HUES6 (cell line): ENCODE results near the gene HAPLN3.

Experiments used
- H3K27ac ChIP-seq: 2 replicates; pipeline ENCODE4 v1.7.0; 2013; ENCODE audit warnings: low read depth, mild to moderate bottlenecking, low read length, inconsistent platforms
- H3K27me3 ChIP-seq: 2 replicates; pipeline ENCODE4 v1.6.1; 2013; ENCODE audit warnings: low read length; ENCODE audit not compliant: control insufficient read depth, insufficient read depth
- H3K36me3 ChIP-seq: 2 replicates; pipeline ENCODE4 v1.6.1; 2013; ENCODE audit warnings: low read length; ENCODE audit not compliant: control insufficient read depth, insufficient read depth
- H3K4me1 ChIP-seq: 2 replicates; pipeline ENCODE4 v1.6.1; 2013; ENCODE audit warnings: low read length; ENCODE audit not compliant: control insufficient read depth, insufficient read depth
- H3K4me3 ChIP-seq: 2 replicates; pipeline ENCODE4 v1.5.1; 2013; ENCODE audit warnings: low read depth, low read length
- H3K9ac ChIP-seq: one replicate; pipeline ENCODE4 v1.6.1; 2013; ENCODE audit warnings: mild to moderate bottlenecking, low read length
- H3K9me3 ChIP-seq: 2 replicates; pipeline ENCODE4 v1.6.1; 2013; ENCODE audit warnings: low read depth, low read length; ENCODE audit not compliant: control insufficient read depth, insufficient read depth

HAPLN3 gene

DNA sequence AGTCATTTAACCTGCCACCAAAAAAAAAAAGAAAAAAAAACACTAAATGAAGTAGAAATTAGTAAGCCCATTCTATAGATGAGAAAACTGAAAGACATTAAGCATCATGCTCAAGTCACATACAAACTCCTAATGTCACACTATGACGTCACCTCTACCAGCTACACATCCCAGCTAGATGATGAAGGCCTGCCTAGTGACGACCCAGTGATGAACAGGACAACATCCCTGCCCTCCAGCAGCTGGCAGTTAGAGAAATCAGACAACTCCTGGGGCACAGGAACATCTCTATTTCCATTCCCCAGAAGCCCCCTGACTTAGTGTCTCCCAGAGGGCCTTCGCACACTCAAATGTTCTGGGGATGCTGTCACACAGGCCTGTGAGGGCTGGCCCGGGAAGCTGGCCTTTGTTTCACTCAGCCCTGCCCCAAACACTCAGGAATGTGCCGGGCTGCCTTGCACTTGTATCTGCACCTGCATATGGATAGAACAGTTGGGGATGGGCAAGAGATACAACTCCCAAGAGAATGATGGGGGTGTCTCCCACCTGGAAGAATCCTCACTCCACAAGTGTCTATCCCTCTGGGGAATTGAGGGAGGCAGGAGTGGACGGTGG, 7.0 kb upstream of the HAPLN3 start:
- H3K36me3 ChIP-seq = peaks cover 75% of the 10 kb centered on the region
- H3K4me3 ChIP-seq = no peak overlapping the region
- H3K9ac ChIP-seq = no peak overlapping the region
- peaks cover 23% of the 10 kb centered on the region for H3K4me1 ChIP-seq
- no peaks in the 10 kb centered on the region for H3K9me3 ChIP-seq
- H3K27ac ChIP-seq = no peak overlapping the region
- H3K27me3 ChIP-seq = no peaks in the 10 kb centered on the region

- no peak overlapping the region for H3K9ac ChIP-seq
- no peak overlapping the region for H3K27ac ChIP-seq
- H3K36me3 ChIP-seq = peaks cover 68% of the 10 kb centered on the region
- H3K4me1 ChIP-seq = peaks cover 30% of the 10 kb centered on the region
- no peaks in the 10 kb centered on the region for H3K9me3 ChIP-seq
- H3K27me3 ChIP-seq = 0 out of 2 replicates have a peak, but pooled peaks cover 1% of the 10 kb centered on the region
- H3K4me3 ChIP-seq = no peak overlapping the region
Measured at GRCh38 chr15:88901508-88902220, 6.3 kb upstream of the HAPLN3 start.

- 0 out of 2 replicates have a peak, but pooled peaks cover 3% of the 10 kb centered on the region for H3K27me3 ChIP-seq
- peaks cover 36% of the 10 kb centered on the region for H3K4me1 ChIP-seq
- H3K9me3 ChIP-seq = no peaks in the 10 kb centered on the region
- no peak overlapping the region for H3K4me3 ChIP-seq
- H3K27ac ChIP-seq = no peak overlapping the region
- H3K9ac ChIP-seq = no peak overlapping the region
- peaks cover 62% of the 10 kb centered on the region for H3K36me3 ChIP-seq
Measured at GRCh38 chr15:88900982-88901418, 5.7 kb upstream of the HAPLN3 start.

- no peak overlapping the region for H3K9ac ChIP-seq
- H3K9me3 ChIP-seq = no peaks in the 10 kb centered on the region
- H3K4me1 ChIP-seq = peaks cover 40% of the 10 kb centered on the region
- H3K27me3 ChIP-seq = peaks cover 7% of the 10 kb centered on the region
- H3K4me3 ChIP-seq = no peak overlapping the region
- H3K36me3 ChIP-seq = peaks cover 56% of the 10 kb centered on the region
- no peak overlapping the region for H3K27ac ChIP-seq
Measured at GRCh38 chr15:88900309-88900981, 5.1 kb upstream of the HAPLN3 start.

DNA sequence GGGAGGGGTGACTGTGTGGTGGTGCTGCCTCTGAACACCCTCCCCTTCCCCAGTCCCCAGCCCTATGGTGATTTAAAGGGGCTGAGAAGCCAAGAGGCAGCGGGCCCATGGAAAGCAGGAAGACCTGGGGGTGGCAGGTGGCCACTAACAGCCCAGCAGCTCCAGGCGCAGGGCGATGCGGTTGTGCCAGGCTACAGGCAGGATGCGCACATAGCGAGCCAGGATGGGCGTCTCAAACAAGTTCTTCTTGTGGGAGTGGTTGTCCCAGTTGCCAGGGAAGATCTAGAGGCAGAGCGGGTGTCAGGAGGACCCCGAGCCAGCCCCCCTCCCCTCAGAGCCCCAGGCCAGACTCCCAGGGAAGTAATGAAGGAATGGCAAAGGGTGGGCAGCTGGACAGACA, 3.9 kb upstream of the HAPLN3 start:
- Histone ChIP-seq H3K4me3 (no peak overlapping the region), H3K4me1 (peaks cover 30% of the 10 kb centered on the region), H3K36me3 (peaks cover 49% of the 10 kb centered on the region), H3K9ac (no peak overlapping the region), H3K27me3 (peaks cover 18% of the 10 kb centered on the region), H3K27ac (no peak overlapping the region), H3K9me3 (no peaks in the 10 kb centered on the region)

- no peak overlapping the region for H3K27ac ChIP-seq
- no peaks in the 10 kb centered on the region for H3K9me3 ChIP-seq
- peaks cover 30% of the 10 kb centered on the region for H3K4me1 ChIP-seq
- H3K36me3 ChIP-seq = peaks cover 44% of the 10 kb centered on the region
- no peak overlapping the region for H3K4me3 ChIP-seq
- H3K27me3 ChIP-seq = peaks cover 22% of the 10 kb centered on the region
- no peak overlapping the region for H3K9ac ChIP-seq
Measured at GRCh38 chr15:88898736-88899135, 3.4 kb upstream of the HAPLN3 start.

- H3K27ac ChIP-seq = no peak overlapping the region
- H3K27me3 ChIP-seq = peaks cover 22% of the 10 kb centered on the region
- no peak overlapping the region; the same call in 1 of the 2 replicates for H3K4me3 ChIP-seq
- H3K9ac ChIP-seq = peak overlapping the region; percentile 20
- H3K4me1 ChIP-seq = peaks cover 30% of the 10 kb centered on the region
- H3K9me3 ChIP-seq = no peaks in the 10 kb centered on the region
- H3K36me3 ChIP-seq = peaks cover 36% of the 10 kb centered on the region
Measured at GRCh38 chr15:88897456-88898194, 2.3 kb upstream of the HAPLN3 start.

- Histone ChIP-seq H3K9me3 (no peaks in the 10 kb centered on the region), H3K4me3 (no peak overlapping the region), H3K27me3 (peaks cover 22% of the 10 kb centered on the region), H3K4me1 (peaks cover 30% of the 10 kb centered on the region), H3K27ac (no peak overlapping the region), H3K36me3 (peaks cover 32% of the 10 kb centered on the region), H3K9ac (peak overlapping the region; percentile 20)
Measured at GRCh38 chr15:88897142-88897455, 1.8 kb upstream of the HAPLN3 start.

DNA sequence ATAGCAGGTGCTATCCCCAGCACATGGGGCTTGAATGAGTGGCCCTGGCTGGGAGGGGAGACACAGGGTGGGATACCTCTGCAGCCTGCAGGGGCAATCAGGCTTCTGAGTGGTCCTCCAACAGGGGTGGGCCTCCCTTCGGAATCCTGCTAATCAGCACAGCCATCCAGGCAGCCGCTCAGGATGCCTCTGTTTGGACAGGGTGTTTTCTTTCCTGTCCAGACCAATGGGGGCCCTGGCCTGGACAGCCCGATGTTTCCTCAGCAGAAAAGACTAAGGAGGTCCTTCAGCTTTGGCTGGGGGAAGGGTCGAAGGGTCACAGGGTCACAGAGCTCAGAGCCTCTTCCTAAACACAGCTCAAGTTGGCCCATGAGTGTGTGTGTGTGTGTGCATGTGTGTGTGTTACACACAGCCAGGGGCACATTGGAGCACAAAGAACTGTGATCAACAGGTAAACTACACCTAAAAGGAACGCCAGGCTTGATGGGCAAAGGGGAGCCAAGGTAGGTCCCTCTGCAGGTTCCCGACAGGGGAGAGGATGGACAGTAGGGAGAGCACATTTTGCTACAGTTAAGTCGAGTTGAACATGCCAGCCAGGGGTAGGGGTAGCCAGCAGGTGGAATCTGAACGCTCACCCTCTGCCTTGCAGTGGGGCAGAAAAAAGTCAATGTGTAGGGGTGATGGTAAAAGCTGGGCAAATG, 1.1 kb upstream of the HAPLN3 start:
- peaks cover 22% of the 10 kb centered on the region for H3K27me3 ChIP-seq
- H3K9ac ChIP-seq = no peak overlapping the region
- H3K9me3 ChIP-seq = no peaks in the 10 kb centered on the region
- peaks cover 30% of the 10 kb centered on the region for H3K4me1 ChIP-seq
- H3K27ac ChIP-seq = no peak overlapping the region
- H3K36me3 ChIP-seq = peaks cover 26% of the 10 kb centered on the region
- no peak overlapping the region for H3K4me3 ChIP-seq

- Histone ChIP-seq H3K27me3 (peaks cover 22% of the 10 kb centered on the region), H3K4me1 (peaks cover 30% of the 10 kb centered on the region), H3K36me3 (peaks cover 7% of the 10 kb centered on the region), H3K9me3 (no peaks in the 10 kb centered on the region), H3K27ac (no peak overlapping the region), H3K9ac (no peak overlapping the region), H3K4me3 (peak overlapping the region; percentile 60)
Measured at GRCh38 chr15:88894348-88894818, 961 bp downstream of the HAPLN3 start.
